K562 (cell line): ENCODE measurements around the gene GSTO2. TPM values are rescaled to one million over a fixed set of nuclear protein-coding genes. Genes with fewer than 3 reads are reported as not detected.
A peak's percentile ranks its signal among the peaks of the same experiment; 100 is the strongest.

Experiments used
- ATAC-seq: fragments of 200-7000 bp; cut with Tn5 transposase; 3 replicates; pipeline ENCODE4 v1.9.1; 2020; ENCODE audit warnings: moderate library complexity
- BruUV-seq: library from RNA; stranded (reverse); fragments of 400-500 nt; replicated peaks from 2 replicates; lab custom pipeline; 2021; lab: Mats Ljungman, UMichigan
- CTCF ChIA-PET: fragments of 300-600 bp; formaldehyde crosslinking; extraction: SDS; loops from one replicate; lab custom pipeline; 2021; ENCODE audit warnings: low intra/inter-chr PET ratio; lab: Yijun Ruan, JAX
- POLR2A ChIA-PET: fragments of 300-600, 350-650 bp; sonication (Branson Sonifier 250); formaldehyde crosslinking; extraction: SDS; loops from one replicate; lab custom pipeline; 2021; ENCODE audit warnings: antibody characterized with exemption, inconsistent platforms; lab: Yijun Ruan, JAX
- DNase-seq, 4 experiments: peaks; one replicate each; pipeline versions ENCODE4 v3.0.0 to v3.0.0-alpha.2; 2011 to 2018; ENCODE audit warnings: low spot score in 3 of 4, mixed read lengths in 3 of 4; ENCODE audit errors: extremely low read depth in 1 of 4
- FAIRE-seq: peaks from 2 replicates; lab custom pipeline; 2011; peaks lifted over from hg19 to GRCh38; lab: Jason Lieb, UNC
- H2AFZ ChIP-seq: 2 replicates; pipeline ENCODE4 v1.6.0; 2011; ENCODE audit warnings: low read depth, low read length, control low read depth, inconsistent platforms
- H3K27ac ChIP-seq: fragments of 200-600 bp; 3 replicates; pipeline ENCODE4 v1.8.0; 2011; ENCODE audit warnings: low read depth, mild to moderate bottlenecking, control low read depth, inconsistent platforms, low read length, moderate library complexity, mixed read lengths; ENCODE audit errors: extremely low read depth
- H3K27me3 ChIP-seq, 2 experiments: fragments of 300-600 bp in 1 of 2; 2 replicates in 1 of 2; 3 replicates in 1 of 2; pipeline versions ENCODE4 v1.6.0 to v1.8.0; 2011; ENCODE audit warnings: inconsistent platforms in 2 of 2, low read length in 2 of 2, mild to moderate bottlenecking in 1 of 2, mixed read lengths in 1 of 2, moderate library complexity in 1 of 2; ENCODE audit not compliant: control insufficient read depth in 2 of 2, insufficient read depth in 2 of 2
- H3K36me3 ChIP-seq: fragments of 300-600 bp; 3 replicates; pipeline ENCODE4 v1.8.0; 2011; ENCODE audit warnings: mild to moderate bottlenecking, low read length, inconsistent platforms; ENCODE audit not compliant: control insufficient read depth, insufficient read depth
- H3K4me1 ChIP-seq, 2 experiments: fragments of 200-600 bp in 1 of 2; replicated peaks in 1 of 2; 2 replicates in 1 of 2; 3 replicates in 1 of 2; pipeline versions ENCODE4 v1.5.1 to v1.8.0; 2011; ENCODE audit warnings: inconsistent platforms in 2 of 2, low read length in 2 of 2, mild to moderate bottlenecking in 1 of 2, mixed read lengths in 1 of 2, moderate library complexity in 1 of 2; ENCODE audit not compliant: control insufficient read depth in 2 of 2, insufficient read depth in 2 of 2
- H3K4me2 ChIP-seq: 2 replicates; pipeline ENCODE4 v1.6.1; 2011; ENCODE audit warnings: low read length, control low read depth, inconsistent platforms, mixed read lengths; ENCODE audit not compliant: insufficient read depth
- H3K4me3 ChIP-seq: fragments of 200-600 bp; sonication (generic), shearing (Covaris generic); 2 replicates; pipeline ENCODE4 v1.5.1; 2016; ENCODE audit warnings: control low read depth, inconsistent platforms
- H3K79me2 ChIP-seq: fragments of 200-600 bp; 3 replicates; pipeline ENCODE4 v1.8.0; 2011; ENCODE audit warnings: low read length, inconsistent platforms; ENCODE audit not compliant: control insufficient read depth, insufficient read depth
- H3K9ac ChIP-seq, 2 experiments: 2 replicates each; pipeline versions ENCODE4 v1.6.0 to v1.6.1; 2011; ENCODE audit warnings: low read depth in 2 of 2, low read length in 2 of 2, control low read depth in 1 of 2, inconsistent platforms in 1 of 2, mild to moderate bottlenecking in 1 of 2, mixed read lengths in 1 of 2; ENCODE audit not compliant: insufficient read depth in 1 of 2
- H3K9me1 ChIP-seq: one replicate; pipeline ENCODE4 v1.6.0; 2011; ENCODE audit warnings: inconsistent platforms, mild to moderate bottlenecking, low read length, moderate library complexity; ENCODE audit not compliant: control insufficient read depth, insufficient read depth
- H3K9me3 ChIP-seq: replicated peaks from 2 replicates; pipeline ENCODE4 v1.5.1; 2011; ENCODE audit warnings: low read depth, low read length, inconsistent platforms; ENCODE audit not compliant: control insufficient read depth, insufficient read depth
- H4K20me1 ChIP-seq: replicated peaks from 2 replicates; pipeline ENCODE4 v1.6.1; 2011; ENCODE audit warnings: low read length, inconsistent platforms, mixed read lengths; ENCODE audit not compliant: control insufficient read depth, insufficient read depth
- EP300 ChIP-seq: IDR thresholded peaks from 2 replicates; pipeline ENCODE4 v1.6.1; 2012; ENCODE audit warnings: low read length, improper control_type of control experiment
- IRF2 ChIP-seq: sonication (generic); formaldehyde crosslinking; IDR thresholded peaks from 2 replicates; pipeline ENCODE4 v1.8.1; 2022; ENCODE audit warnings: mild to moderate bottlenecking, missing genetic modification reagents
- MEIS2 ChIP-seq: fragments of 450-650 bp; IDR thresholded peaks from 2 replicates; pipeline ENCODE4 v1.6.1; 2014; ENCODE audit warnings: mild to moderate bottlenecking; ENCODE audit not compliant: partially characterized antibody
- NFE2 ChIP-seq: IDR thresholded peaks from 2 replicates; pipeline ENCODE4 v1.6.1; 2014; ENCODE audit warnings: antibody characterized with exemption, low read depth
- SMAD4 ChIP-seq: fragments of 250-450 bp; sonication (Bioruptor Pico); conservative IDR thresholded peaks from 2 replicates; pipeline ENCODE4 v1.8.0; 2021; ENCODE audit warnings: inconsistent platforms, mild to moderate bottlenecking, moderate library complexity
- WGBS: fragments of 100-300 bp; shearing (Covaris generic); methylation state at CpG from one replicate; pipeline ENCODE4 v1.1.6; 2016; ENCODE audit warnings: low coverage, mixed read lengths; ENCODE audit not compliant: insufficient coverage; ENCODE audit errors: missing lambda C conversion rate; 5-methylcytosine and 5-hydroxymethylcytosine counted together
- in situ Hi-C: fragments of 300-500 bp; cut with MboI; formaldehyde crosslinking; loops from 4 replicates; pipeline ENCODE4 v1.15.0; 2018; ENCODE audit warnings: inconsistent platforms, mixed read lengths
- intact Hi-C: fragments of 100-400 bp; cut with micrococcal nuclease; formaldehyde crosslinking; loops from 2 replicates; pipeline ENCODE4 v1.14.2; 2022
- polyA plus RNA-seq, 8 experiments: library from polyadenylated mRNA; depleted of rRNA in 4 of 8; stranded (reverse) in 5 of 8; unstranded in 3 of 8; fragments of >200 nt; fragmentation: Nextera tagmentation in 2 of 8; fragmentation: Illumina TruSeq in 1 of 8; extraction: Ambion mirVana in 2 of 8; extraction: Trizol in 1 of 8; gene quantifications; 2 replicates each; pipeline versions ENCODE4 v1.2.1 to v1.2.3, GENCODE V29; 2011 to 2014; ENCODE audit warnings: inconsistent platforms in 1 of 8, missing spikeins in 1 of 8
- total RNA-seq, 7 experiments: library from RNA; depleted of rRNA in 6 of 7; stranded (reverse); fragments of >200 nt in 6 of 7; fragmentation: Illumina TruSeq in 2 of 7; extraction: Trizol in 2 of 7; gene quantifications; 2 replicates each; pipeline versions ENCODE4 v1.2.1 to v1.2.3, GENCODE V29; 2011 to 2021; ENCODE audit warnings: low replicate concordance in 1 of 7
- TF ChIP-seq, protein P1 (sequence below): sonication (generic); IDR thresholded peaks from 2 replicates; pipeline ENCODE4 v1.6.1; 2016
- TF ChIP-seq, protein P2 (sequence below), 2 experiments: fragments of 450-650 bp; conservative IDR thresholded peaks; 2 replicates each; pipeline ENCODE4 v1.6.1; 2017; ENCODE audit warnings: mild to moderate bottlenecking in 2 of 2, moderate library complexity in 2 of 2
- TF ChIP-seq, protein P3 (sequence below): IDR thresholded peaks from 2 replicates; pipeline ENCODE4 v1.6.1; 2012; ENCODE audit warnings: low read depth, low read length, improper control_type of control experiment, borderline replicate concordance

GSTO2 gene
- total and polyA plus RNA-seq, 9 of the 15 experiments (the other 6 are each of a cell fraction or from before 2014, with no cell fraction given), result 0.18 to 1.8 (median 0.90) TPM

DNA sequence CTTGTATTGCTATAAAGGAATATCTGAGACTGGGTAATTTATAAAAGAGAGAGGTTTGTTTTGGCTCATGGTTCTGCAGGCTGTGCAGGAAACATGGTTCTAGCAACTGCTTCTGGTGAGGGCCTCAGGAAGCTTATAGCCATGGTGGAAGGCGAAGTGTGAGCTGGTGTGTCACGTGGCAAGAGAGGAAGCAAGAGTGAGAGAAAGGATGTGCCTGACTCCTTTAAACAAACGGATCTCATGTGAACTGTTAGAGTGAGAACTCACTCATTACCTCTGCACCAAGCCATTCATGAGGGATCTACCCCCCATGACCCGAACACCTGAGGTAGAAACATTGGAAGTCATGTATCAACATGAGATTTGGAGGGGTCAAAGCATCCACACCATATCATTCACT, 77.0 kb downstream of the GSTO2 start:
- BruUV-seq, result no TSS peak
- WGBS, result 77% methylated on average over 4 of the region's 4 CpGs
- Histone ChIP-seq H3K9me1 (no peaks in the 10 kb centered on the region), H2AFZ (no peak overlapping the region), H3K27me3 (no peaks in the 10 kb centered on the region), H4K20me1 (no peaks in the 10 kb centered on the region), H3K36me3 (no peaks in the 10 kb centered on the region; the same call in 2 of the 3 replicates), H3K27ac (peak overlapping the region; percentile 36; the same call in 1 of the 3 replicates), H3K9ac (no peak overlapping the region), H3K4me3 (no peak overlapping the region), H3K4me2 (no peak overlapping the region), H3K9me3 (no peaks in the 10 kb centered on the region), H3K4me1 (peaks cover 6 to 55% of the 10 kb centered on the region in 2 experiments), H3K79me2 (peaks cover 15% of the 10 kb centered on the region)
- no peak for TF ChIP-seq EP300
- 0 out of 2 replicates have a peak, but pooled peaks have one; percentile 38 for TF ChIP-seq SMAD4 (CRISPR knock-in tag)
- no peak for DNase-seq
- ChIA-PET CTCF (no interaction called here), POLR2A (interaction anchor here (0.7 to 1.3 kb wide), 3 partner anchors 8 to 675 kb away, joined by 3 to 4 read pairs (median 3); partner anchors contain the start of gene ITPRIP)
- FAIRE-seq, result no peak
- in situ Hi-C loops (loop anchor here (5.0 to 10.0 kb wide), 2 partner anchors 34 to 51 kb away; no protein-coding TSS in a partner anchor), intact Hi-C loops (no loop called here)
- ATAC-seq, result no peak

DNA sequence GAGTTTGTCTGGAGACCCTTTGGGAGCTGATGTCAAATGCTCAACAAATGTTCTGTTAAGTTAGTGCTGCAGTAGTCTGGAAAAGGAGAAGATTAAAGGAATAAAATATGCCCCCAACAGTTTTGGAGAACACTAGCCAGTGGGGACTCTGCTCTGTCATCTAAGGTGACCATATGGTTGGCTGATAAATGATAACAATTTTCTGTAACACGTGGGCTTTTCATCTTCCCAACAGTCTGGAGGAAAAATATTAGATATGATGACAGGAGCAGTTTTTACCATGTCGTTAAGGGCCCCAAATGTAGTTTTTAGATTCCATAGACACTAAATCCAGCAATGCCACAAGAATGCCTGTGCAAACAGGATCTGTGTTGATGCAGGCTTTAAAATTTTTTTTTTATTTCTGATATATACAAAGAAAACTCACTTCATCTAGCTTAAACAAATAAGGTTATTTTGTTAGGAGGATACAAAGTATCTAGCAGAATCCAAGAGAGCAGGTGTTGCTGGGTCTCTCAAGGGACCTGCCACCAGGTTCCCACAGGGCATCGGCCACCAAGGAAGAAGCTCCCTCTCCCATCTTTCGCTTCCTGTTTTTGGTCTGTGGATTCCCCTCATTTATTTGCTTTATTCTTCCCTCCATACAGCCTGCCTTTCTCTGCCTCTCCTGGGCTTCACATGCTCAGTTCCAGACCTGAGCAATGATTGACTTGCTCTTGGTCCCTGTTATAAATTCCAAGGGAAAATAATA, 78.5 kb downstream of the GSTO2 start:
- Histone ChIP-seq H3K4me2 (peak overlapping the region; percentile 62), H4K20me1 (no peaks in the 10 kb centered on the region), H3K27me3 (no peaks in the 10 kb centered on the region), H3K9me1 (no peaks in the 10 kb centered on the region), H3K27ac (peak overlapping the region; percentile 55; the same call in 2 of the 3 replicates), H3K79me2 (peaks cover 6% of the 10 kb centered on the region), H3K9ac (peak overlapping the region; percentile 24 to 59; a peak in 2 of 4 replicates), H3K4me3 (no peak overlapping the region), H2AFZ (peak overlapping the region; percentile 57; the same call in 1 of the 2 replicates), H3K4me1 (peaks cover 6 to 47% of the 10 kb centered on the region in 2 experiments), H3K36me3 (no peaks in the 10 kb centered on the region; the same call in 2 of the 3 replicates), H3K9me3 (no peaks in the 10 kb centered on the region)
- ChIA-PET POLR2A (interaction anchor here (0.6 to 1.3 kb wide), 4 partner anchors 9 to 314 kb away, joined by 3 to 4 read pairs (median 3); partner anchors contain the start of gene ITPRIP), CTCF (interaction anchor here (7.1 kb wide), 1 partner anchor 56 kb away, joined by 63 read pairs; no protein-coding TSS in a partner anchor)
- WGBS, result 50% methylated on average over 4 of the region's 4 CpGs
- peak; percentile 21; the same call in 1 of the 3 replicates for ATAC-seq
- in situ Hi-C loops, result loop anchor here (5.0 to 10.0 kb wide), 2 partner anchors 35 to 53 kb away; no protein-coding TSS in a partner anchor
- peak; percentile 40 for FAIRE-seq
- BruUV-seq, result no TSS peak
- peak in 1 of 4 experiments; percentile 57 for DNase-seq
- intact Hi-C loops, result loop anchor here (1.0 kb wide), 1 partner anchor 8 kb away; no protein-coding TSS in a partner anchor
- TF ChIP-seq, protein P1, sequence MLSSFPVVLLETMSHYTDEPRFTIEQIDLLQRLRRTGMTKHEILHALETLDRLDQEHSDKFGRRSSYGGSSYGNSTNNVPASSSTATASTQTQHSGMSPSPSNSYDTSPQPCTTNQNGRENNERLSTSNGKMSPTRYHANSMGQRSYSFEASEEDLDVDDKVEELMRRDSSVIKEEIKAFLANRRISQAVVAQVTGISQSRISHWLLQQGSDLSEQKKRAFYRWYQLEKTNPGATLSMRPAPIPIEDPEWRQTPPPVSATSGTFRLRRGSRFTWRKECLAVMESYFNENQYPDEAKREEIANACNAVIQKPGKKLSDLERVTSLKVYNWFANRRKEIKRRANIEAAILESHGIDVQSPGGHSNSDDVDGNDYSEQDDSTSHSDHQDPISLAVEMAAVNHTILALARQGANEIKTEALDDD, result peak; percentile 8; the same call in 1 of the 2 replicates
- TF ChIP-seq NFE2, result peak; percentile 29; the same call in 1 of the 2 replicates
- TF ChIP-seq MEIS2, result peak; percentile 3
- TF ChIP-seq, protein P2, sequence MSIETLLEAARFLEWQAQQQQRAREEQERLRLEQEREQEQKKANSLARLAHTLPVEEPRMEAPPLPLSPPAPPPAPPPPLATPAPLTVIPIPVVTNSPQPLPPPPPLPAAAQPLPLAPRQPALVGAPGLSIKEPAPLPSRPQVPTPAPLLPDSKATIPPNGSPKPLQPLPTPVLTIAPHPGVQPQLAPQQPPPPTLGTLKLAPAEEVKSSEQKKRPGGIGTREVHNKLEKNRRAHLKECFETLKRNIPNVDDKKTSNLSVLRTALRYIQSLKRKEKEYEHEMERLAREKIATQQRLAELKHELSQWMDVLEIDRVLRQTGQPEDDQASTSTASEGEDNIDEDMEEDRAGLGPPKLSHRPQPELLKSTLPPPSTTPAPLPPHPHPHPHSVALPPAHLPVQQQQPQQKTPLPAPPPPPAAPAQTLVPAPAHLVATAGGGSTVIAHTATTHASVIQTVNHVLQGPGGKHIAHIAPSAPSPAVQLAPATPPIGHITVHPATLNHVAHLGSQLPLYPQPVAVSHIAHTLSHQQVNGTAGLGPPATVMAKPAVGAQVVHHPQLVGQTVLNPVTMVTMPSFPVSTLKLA (conservative IDR thresholded peaks at IDR 0.05), result peak; percentile 64 to 78
- TF ChIP-seq, protein P3, sequence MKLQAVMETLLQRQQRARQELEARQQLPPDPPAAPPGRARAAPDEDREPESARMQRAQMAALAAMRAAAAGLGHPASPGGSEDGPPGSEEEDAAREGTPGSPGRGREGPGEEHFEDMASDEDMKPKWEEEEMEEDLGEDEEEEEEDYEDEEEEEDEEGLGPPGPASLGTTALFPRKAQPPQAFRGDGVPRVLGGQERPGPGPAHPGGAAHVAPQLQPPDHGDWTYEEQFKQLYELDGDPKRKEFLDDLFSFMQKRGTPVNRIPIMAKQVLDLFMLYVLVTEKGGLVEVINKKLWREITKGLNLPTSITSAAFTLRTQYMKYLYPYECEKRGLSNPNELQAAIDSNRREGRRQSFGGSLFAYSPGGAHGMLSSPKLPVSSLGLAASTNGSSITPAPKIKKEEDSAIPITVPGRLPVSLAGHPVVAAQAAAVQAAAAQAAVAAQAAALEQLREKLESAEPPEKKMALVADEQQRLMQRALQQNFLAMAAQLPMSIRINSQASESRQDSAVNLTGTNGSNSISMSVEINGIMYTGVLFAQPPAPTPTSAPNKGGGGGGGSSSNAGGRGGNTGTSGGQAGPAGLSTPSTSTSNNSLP, result 0 out of 2 replicates have a peak, but pooled peaks have one; percentile 8
- no peak for TF ChIP-seq IRF2 (CRISPR knock-in tag)
